K562 (cell line): Measurements from ENCODE around the gene CDKL5. TPM values are rescaled to one million over a fixed set of nuclear protein-coding genes. Genes with fewer than 3 reads are reported as not detected.

Source experiments
- ATAC-seq: fragments of 200-7000 bp; cut with Tn5 transposase; 3 replicates; pipeline ENCODE4 v1.9.1; 2020; ENCODE audit warnings: moderate library complexity
- BruUV-seq: library from RNA; stranded (reverse); fragments of 400-500 nt; replicated peaks from 2 replicates; lab custom pipeline; 2021; lab: Mats Ljungman, UMichigan
- CTCF ChIA-PET: fragments of 300-600 bp; formaldehyde crosslinking; extraction: SDS; loops from one replicate; lab custom pipeline; 2021; ENCODE audit warnings: low intra/inter-chr PET ratio; lab: Yijun Ruan, JAX
- POLR2A ChIA-PET: fragments of 300-600, 350-650 bp; sonication (Branson Sonifier 250); formaldehyde crosslinking; extraction: SDS; loops from one replicate; lab custom pipeline; 2021; ENCODE audit warnings: antibody characterized with exemption, inconsistent platforms; lab: Yijun Ruan, JAX
- DNase-seq, 4 experiments: peaks; one replicate each; pipeline versions ENCODE4 v3.0.0 to v3.0.0-alpha.2; 2011 to 2018; ENCODE audit warnings: low spot score in 3 of 4, mixed read lengths in 3 of 4; ENCODE audit errors: extremely low read depth in 1 of 4
- FAIRE-seq: peaks from 2 replicates; lab custom pipeline; 2011; peaks lifted over from hg19 to GRCh38; lab: Jason Lieb, UNC
- H2AFZ ChIP-seq: 2 replicates; pipeline ENCODE4 v1.6.0; 2011; ENCODE audit warnings: low read depth, low read length, control low read depth, inconsistent platforms
- H3K27ac ChIP-seq: fragments of 200-600 bp; 3 replicates; pipeline ENCODE4 v1.8.0; 2011; ENCODE audit warnings: low read depth, mild to moderate bottlenecking, control low read depth, inconsistent platforms, low read length, moderate library complexity, mixed read lengths; ENCODE audit errors: extremely low read depth
- H3K27me3 ChIP-seq, 2 experiments: fragments of 300-600 bp in 1 of 2; 2 replicates in 1 of 2; 3 replicates in 1 of 2; pipeline versions ENCODE4 v1.6.0 to v1.8.0; 2011; ENCODE audit warnings: inconsistent platforms in 2 of 2, low read length in 2 of 2, mild to moderate bottlenecking in 1 of 2, mixed read lengths in 1 of 2, moderate library complexity in 1 of 2; ENCODE audit not compliant: control insufficient read depth in 2 of 2, insufficient read depth in 2 of 2
- H3K36me3 ChIP-seq: fragments of 300-600 bp; 3 replicates; pipeline ENCODE4 v1.8.0; 2011; ENCODE audit warnings: mild to moderate bottlenecking, low read length, inconsistent platforms; ENCODE audit not compliant: control insufficient read depth, insufficient read depth
- H3K4me1 ChIP-seq, 2 experiments: fragments of 200-600 bp in 1 of 2; replicated peaks in 1 of 2; 2 replicates in 1 of 2; 3 replicates in 1 of 2; pipeline versions ENCODE4 v1.5.1 to v1.8.0; 2011; ENCODE audit warnings: inconsistent platforms in 2 of 2, low read length in 2 of 2, mild to moderate bottlenecking in 1 of 2, mixed read lengths in 1 of 2, moderate library complexity in 1 of 2; ENCODE audit not compliant: control insufficient read depth in 2 of 2, insufficient read depth in 2 of 2
- H3K4me2 ChIP-seq: 2 replicates; pipeline ENCODE4 v1.6.1; 2011; ENCODE audit warnings: low read length, control low read depth, inconsistent platforms, mixed read lengths; ENCODE audit not compliant: insufficient read depth
- H3K4me3 ChIP-seq: fragments of 200-600 bp; sonication (generic), shearing (Covaris generic); 2 replicates; pipeline ENCODE4 v1.5.1; 2016; ENCODE audit warnings: control low read depth, inconsistent platforms
- H3K79me2 ChIP-seq: fragments of 200-600 bp; 3 replicates; pipeline ENCODE4 v1.8.0; 2011; ENCODE audit warnings: low read length, inconsistent platforms; ENCODE audit not compliant: control insufficient read depth, insufficient read depth
- H3K9ac ChIP-seq, 2 experiments: 2 replicates each; pipeline versions ENCODE4 v1.6.0 to v1.6.1; 2011; ENCODE audit warnings: low read depth in 2 of 2, low read length in 2 of 2, control low read depth in 1 of 2, inconsistent platforms in 1 of 2, mild to moderate bottlenecking in 1 of 2, mixed read lengths in 1 of 2; ENCODE audit not compliant: insufficient read depth in 1 of 2
- H3K9me1 ChIP-seq: one replicate; pipeline ENCODE4 v1.6.0; 2011; ENCODE audit warnings: inconsistent platforms, mild to moderate bottlenecking, low read length, moderate library complexity; ENCODE audit not compliant: control insufficient read depth, insufficient read depth
- H3K9me3 ChIP-seq: replicated peaks from 2 replicates; pipeline ENCODE4 v1.5.1; 2011; ENCODE audit warnings: low read depth, low read length, inconsistent platforms; ENCODE audit not compliant: control insufficient read depth, insufficient read depth
- H4K20me1 ChIP-seq: replicated peaks from 2 replicates; pipeline ENCODE4 v1.6.1; 2011; ENCODE audit warnings: low read length, inconsistent platforms, mixed read lengths; ENCODE audit not compliant: control insufficient read depth, insufficient read depth
- ARID2 ChIP-seq: fragments of 450-650 bp; IDR thresholded peaks from 2 replicates; pipeline ENCODE4 v1.6.1; 2017; ENCODE audit warnings: antibody characterized with exemption, mild to moderate bottlenecking
- CAMTA2 ChIP-seq: fragments of 250-450 bp; sonication (Bioruptor Pico); conservative IDR thresholded peaks from 2 replicates; pipeline ENCODE4 v1.5.1; 2022
- CEBPG ChIP-seq, 3 experiments: fragments of 200-800 bp in 1 of 3; sonication (Bioruptor generic) in 1 of 3; sonication (generic) in 1 of 3; formaldehyde crosslinking in 1 of 3; IDR thresholded peaks in 2 of 3; conservative IDR thresholded peaks in 1 of 3; 2 replicates each; pipeline versions ENCODE4 v1.6.1 to v1.8.0; 2016 to 2022; ENCODE audit warnings: missing compliant biosample characterization in 2 of 3, missing genetic modification characterization in 2 of 3, mild to moderate bottlenecking in 1 of 3, missing genetic modification reagents in 1 of 3
- GTF2F1 ChIP-seq: IDR thresholded peaks from 2 replicates; pipeline ENCODE4 v1.6.1; 2011; ENCODE audit warnings: low read depth, low read length, improper control_type of control experiment
- GTF3C2 ChIP-seq: IDR thresholded peaks from 3 replicates; pipeline ENCODE4 v1.6.1; 2011; ENCODE audit warnings: borderline replicate concordance, mild to moderate bottlenecking, moderate library complexity; ENCODE audit not compliant: insufficient read length; ENCODE audit errors: extremely low read depth
- HLTF ChIP-seq: fragments of 450-650 bp; IDR thresholded peaks from 2 replicates; pipeline ENCODE4 v1.6.1; 2016
- MIER1 ChIP-seq: fragments of 450-650 bp; IDR thresholded peaks from 2 replicates; pipeline ENCODE4 v1.6.1; 2016; ENCODE audit warnings: antibody characterized with exemption, mild to moderate bottlenecking, low read depth
- NFATC3 ChIP-seq: fragments of 450-650 bp; IDR thresholded peaks from 2 replicates; pipeline ENCODE4 v1.6.1; 2017; ENCODE audit warnings: mild to moderate bottlenecking
- NFIX ChIP-seq: fragments of 250-450 bp; sonication (Bioruptor Pico); IDR thresholded peaks from 2 replicates; pipeline ENCODE4 v1.4.0; 2020; ENCODE audit warnings: low read depth, mild to moderate bottlenecking, moderate library complexity
- NR3C1 ChIP-seq: sonication (generic); formaldehyde crosslinking; IDR thresholded peaks from 2 replicates; pipeline ENCODE4 v1.8.1; 2022; ENCODE audit warnings: missing genetic modification reagents
- OTX1 ChIP-seq: fragments of 450-650 bp; formaldehyde crosslinking; IDR thresholded peaks from 2 replicates; pipeline ENCODE4 v1.4.0; 2022; ENCODE audit warnings: mild to moderate bottlenecking
- RHOXF2B ChIP-seq: fragments of 250-450 bp; sonication (Bioruptor Pico); conservative IDR thresholded peaks from 2 replicates; pipeline ENCODE4 v1.5.1; 2021
- U2AF2 ChIP-seq: fragments of 200-400 bp; formaldehyde crosslinking; optimal IDR thresholded peaks from 2 replicates; pipeline ENCODE3; 2017; ENCODE audit warnings: low read depth, mild to moderate bottlenecking, low read length
- ZFP30 ChIP-seq: fragments of 250-450 bp; sonication (Bioruptor Pico); IDR thresholded peaks from 2 replicates; pipeline ENCODE4 v1.8.0; 2022; ENCODE audit warnings: moderate library complexity, mild to moderate bottlenecking, inconsistent platforms, borderline replicate concordance
- ZFPM2 ChIP-seq: fragments of 250-450 bp; sonication (Bioruptor Pico); IDR thresholded peaks from 2 replicates; pipeline ENCODE4 v1.5.1; 2022; ENCODE audit warnings: mild to moderate bottlenecking
- ZNF224 ChIP-seq: sonication (generic); formaldehyde crosslinking; IDR thresholded peaks from 2 replicates; pipeline ENCODE4 v1.8.0; 2022; ENCODE audit warnings: mild to moderate bottlenecking, missing genetic modification reagents
- ZNF277 ChIP-seq: fragments of 250-450 bp; sonication (Bioruptor Pico); IDR thresholded peaks from 2 replicates; pipeline ENCODE4 v1.8.0; 2022; ENCODE audit warnings: inconsistent platforms, mild to moderate bottlenecking, moderate library complexity, borderline replicate concordance
- ZNF449 ChIP-seq: fragments of 250-450 bp; sonication (Bioruptor Pico); IDR thresholded peaks from 2 replicates; pipeline ENCODE4 v1.8.0; 2022; ENCODE audit warnings: moderate library complexity, mild to moderate bottlenecking, inconsistent platforms
- WGBS: fragments of 100-300 bp; shearing (Covaris generic); methylation state at CpG from one replicate; pipeline ENCODE4 v1.1.6; 2016; ENCODE audit warnings: low coverage, mixed read lengths; ENCODE audit not compliant: insufficient coverage; ENCODE audit errors: missing lambda C conversion rate; 5-methylcytosine and 5-hydroxymethylcytosine counted together
- in situ Hi-C: fragments of 300-500 bp; cut with MboI; formaldehyde crosslinking; loops from 4 replicates; pipeline ENCODE4 v1.15.0; 2018; ENCODE audit warnings: inconsistent platforms, mixed read lengths
- intact Hi-C: fragments of 100-400 bp; cut with micrococcal nuclease; formaldehyde crosslinking; loops from 2 replicates; pipeline ENCODE4 v1.14.2; 2022
- polyA plus RNA-seq, 8 experiments: library from polyadenylated mRNA; depleted of rRNA in 4 of 8; stranded (reverse) in 5 of 8; unstranded in 3 of 8; fragments of >200 nt; fragmentation: Nextera tagmentation in 2 of 8; fragmentation: Illumina TruSeq in 1 of 8; extraction: Ambion mirVana in 2 of 8; extraction: Trizol in 1 of 8; gene quantifications; 2 replicates each; pipeline versions ENCODE4 v1.2.1 to v1.2.3, GENCODE V29; 2011 to 2014; ENCODE audit warnings: inconsistent platforms in 1 of 8, missing spikeins in 1 of 8
- total RNA-seq, 7 experiments: library from RNA; depleted of rRNA in 6 of 7; stranded (reverse); fragments of >200 nt in 6 of 7; fragmentation: Illumina TruSeq in 2 of 7; extraction: Trizol in 2 of 7; gene quantifications; 2 replicates each; pipeline versions ENCODE4 v1.2.1 to v1.2.3, GENCODE V29; 2011 to 2021; ENCODE audit warnings: low replicate concordance in 1 of 7

Gene CDKL5
- total and polyA plus RNA-seq, 9 of the 15 experiments (the other 6 are each of a cell fraction or from before 2014, with no cell fraction given), result under 0.01 to 0.21 (median 0.04) TPM

- ChIA-PET CTCF (no interaction called here), POLR2A (no interaction called here)
- DNase-seq, result no peak
- no peaks in the 10 kb centered on the region for H3K79me2 ChIP-seq
- TF ChIP-seq ZFPM2 (CRISPR knock-in tag), result no peak
- TF ChIP-seq CEBPG (CRISPR knock-in tag; IDR thresholded peaks at IDR 0.05), result no peak
- no peak for TF ChIP-seq CEBPG (tag; conservative IDR thresholded peaks at IDR 0.05 in 1 of 2, IDR thresholded peaks at IDR 0.05 in 1 of 2)
- no peak for TF ChIP-seq CAMTA2
- TF ChIP-seq RHOXF2B (CRISPR knock-in tag), result no peak
- no peak for TF ChIP-seq GTF3C2
- TF ChIP-seq NR3C1 (CRISPR knock-in tag), result no peak
- TF ChIP-seq ZNF449 (CRISPR knock-in tag), result no peak
- no peak for TF ChIP-seq OTX1 (CRISPR knock-in tag)
- TF ChIP-seq NFATC3, result no peak
- no peak for TF ChIP-seq HLTF
- TF ChIP-seq ZFP30 (CRISPR knock-in tag), result no peak
- no peak for TF ChIP-seq ZNF224 (CRISPR knock-in tag)
- no peak for TF ChIP-seq ARID2
- no peak for TF ChIP-seq U2AF2
- TF ChIP-seq MIER1, result no peak
- no peak for TF ChIP-seq NFIX (CRISPR knock-in tag)
- TF ChIP-seq GTF2F1, result no peak
- TF ChIP-seq ZNF277 (CRISPR knock-in tag), result no peak
- H3K9ac ChIP-seq, result no peak overlapping the region
- intact Hi-C loops (no loop called here), in situ Hi-C loops (no loop called here)
- H3K9me3 ChIP-seq, result no peaks in the 10 kb centered on the region
- H4K20me1 ChIP-seq, result no peaks in the 10 kb centered on the region
- H3K9me1 ChIP-seq, result no peaks in the 10 kb centered on the region
- WGBS, result 0% methylated on average over 3 of the region's 3 CpGs
- H2AFZ ChIP-seq, result no peak overlapping the region
- no peaks in the 10 kb centered on the region for H3K4me1 ChIP-seq
- H3K36me3 ChIP-seq, result no peaks in the 10 kb centered on the region
- no peak overlapping the region for H3K4me3 ChIP-seq
- H3K4me2 ChIP-seq, result no peak overlapping the region
- BruUV-seq, result no TSS peak
- FAIRE-seq, result no peak
- H3K27me3 ChIP-seq, result no peaks in the 10 kb centered on the region
- H3K27ac ChIP-seq, result no peak overlapping the region
- no peak for ATAC-seq
These were observed 116.7 kb downstream of the CDKL5 start for GRCh38 chrX:18542131-18542530.
